Measurements from ENCODE around the gene FBXO21. TPM values are rescaled to one million over a fixed set of nuclear protein-coding genes. Genes with fewer than 3 reads are reported as not detected.

FBXO21 gene
- total RNA-seq, 4 donors from 2014 or later, result 38.4 to 54.4 (median 48.6) TPM

- 54 to 56% methylated on average over 4 to 9 of the region's 14 CpGs for WGBS, 2 donors
- TF ChIP-seq POLR2A (IDR thresholded peaks at IDR 0.05) (no peak), CTCF (IDR thresholded peaks at IDR 0.05) (no peak)
- Histone ChIP-seq H3K4me3 (no peak overlapping the region), H3K4me1 (peaks cover 13 to 30% (median 14%) of the 10 kb centered on the region in 3 donors), H3K9me3 (no peaks in the 10 kb centered on the region), H3K27me3 (peaks cover 6 to 74% (median 12%) of the 10 kb centered on the region in 4 donors), H3K36me3 (no peaks in the 10 kb centered on the region), H3K27ac (no peak overlapping the region)
- intact Hi-C loops (cut with DNase I), result no loop called here
- no peak for DNase-seq
These were observed 88.1 kb downstream of the FBXO21 start for GRCh38 chr12:117101953-117102799.

- no peak overlapping the region for H3K4me3 ChIP-seq
- peaks cover 6 to 85% (median 12%) of the 10 kb centered on the region in 4 donors for H3K27me3 ChIP-seq
- intact Hi-C loops (cut with DNase I), result no loop called here
- H3K36me3 ChIP-seq, result no peaks in the 10 kb centered on the region
- no peak for DNase-seq
- H3K4me1 ChIP-seq, result peaks cover 13 to 36% (median 14%) of the 10 kb centered on the region in 3 donors
- no peak overlapping the region for H3K27ac ChIP-seq
- TF ChIP-seq CTCF (IDR thresholded peaks at IDR 0.05), result no peak
- TF ChIP-seq POLR2A (IDR thresholded peaks at IDR 0.05), result no peak
- H3K9me3 ChIP-seq, result no peaks in the 10 kb centered on the region
- WGBS, 2 donors, result 13 to 50% methylated on average over 4 to 7 of the region's 8 CpGs
These were observed 89.2 kb downstream of the FBXO21 start for GRCh38 chr12:117100851-117101673.

GRCh38 chr12:117100251-117100650 is 90.0 kb downstream of the FBXO21 start:
- Histone ChIP-seq H3K36me3 (no peaks in the 10 kb centered on the region), H3K9me3 (no peaks in the 10 kb centered on the region)

GRCh38 chr12:117098361-117099217 is 91.7 kb downstream of the FBXO21 start:
- intact Hi-C loops (cut with DNase I), result no loop called here
- Histone ChIP-seq H3K9me3 (no peaks in the 10 kb centered on the region), H3K27ac (peak overlapping the region in 2 of 4 donors; percentile 24 to 58), H3K4me1 (peaks cover 13 to 36% (median 14%) of the 10 kb centered on the region in 3 donors), H3K36me3 (no peaks in the 10 kb centered on the region), H3K27me3 (peaks cover 6 to 93% (median 12%) of the 10 kb centered on the region in 4 donors), H3K4me3 (peak overlapping the region; percentile 39 to 72 (median 51))
- no peak for TF ChIP-seq CTCF (IDR thresholded peaks at IDR 0.05)
- no peak for TF ChIP-seq POLR2A (IDR thresholded peaks at IDR 0.05)
- DNase-seq, result no peak
- WGBS, 2 donors, result 0% methylated on average over 12 of the region's 85 CpGs; no CpG with 5 or more reads in 1 of the 2 donors

More at GRCh38 chr12:117100251-117100650, 90.0 kb downstream of the FBXO21 start:
- WGBS, 2 donors, result 42 to 55% methylated on average over 2 to 5 of the region's 5 CpGs
- TF ChIP-seq POLR2A (IDR thresholded peaks at IDR 0.05), result no peak
- TF ChIP-seq CTCF (IDR thresholded peaks at IDR 0.05), result peak in 1 of 6 experiments; percentile 11
- peaks cover 13 to 36% (median 14%) of the 10 kb centered on the region in 3 donors for H3K4me1 ChIP-seq
- peaks cover 6 to 88% (median 12%) of the 10 kb centered on the region in 4 donors for H3K27me3 ChIP-seq
- H3K4me3 ChIP-seq, result no peak overlapping the region
- intact Hi-C loops (cut with DNase I), result no loop called here
- H3K27ac ChIP-seq, result no peak overlapping the region
- no peak for DNase-seq
